ENCODE measurements around the gene NAIP.
"Not testable (repeated sequence)": the region's sequence is repeated elsewhere in the genome, so short reads cannot be mapped to it uniquely, and the experiment has no call there.

Gene NAIP, protein sequence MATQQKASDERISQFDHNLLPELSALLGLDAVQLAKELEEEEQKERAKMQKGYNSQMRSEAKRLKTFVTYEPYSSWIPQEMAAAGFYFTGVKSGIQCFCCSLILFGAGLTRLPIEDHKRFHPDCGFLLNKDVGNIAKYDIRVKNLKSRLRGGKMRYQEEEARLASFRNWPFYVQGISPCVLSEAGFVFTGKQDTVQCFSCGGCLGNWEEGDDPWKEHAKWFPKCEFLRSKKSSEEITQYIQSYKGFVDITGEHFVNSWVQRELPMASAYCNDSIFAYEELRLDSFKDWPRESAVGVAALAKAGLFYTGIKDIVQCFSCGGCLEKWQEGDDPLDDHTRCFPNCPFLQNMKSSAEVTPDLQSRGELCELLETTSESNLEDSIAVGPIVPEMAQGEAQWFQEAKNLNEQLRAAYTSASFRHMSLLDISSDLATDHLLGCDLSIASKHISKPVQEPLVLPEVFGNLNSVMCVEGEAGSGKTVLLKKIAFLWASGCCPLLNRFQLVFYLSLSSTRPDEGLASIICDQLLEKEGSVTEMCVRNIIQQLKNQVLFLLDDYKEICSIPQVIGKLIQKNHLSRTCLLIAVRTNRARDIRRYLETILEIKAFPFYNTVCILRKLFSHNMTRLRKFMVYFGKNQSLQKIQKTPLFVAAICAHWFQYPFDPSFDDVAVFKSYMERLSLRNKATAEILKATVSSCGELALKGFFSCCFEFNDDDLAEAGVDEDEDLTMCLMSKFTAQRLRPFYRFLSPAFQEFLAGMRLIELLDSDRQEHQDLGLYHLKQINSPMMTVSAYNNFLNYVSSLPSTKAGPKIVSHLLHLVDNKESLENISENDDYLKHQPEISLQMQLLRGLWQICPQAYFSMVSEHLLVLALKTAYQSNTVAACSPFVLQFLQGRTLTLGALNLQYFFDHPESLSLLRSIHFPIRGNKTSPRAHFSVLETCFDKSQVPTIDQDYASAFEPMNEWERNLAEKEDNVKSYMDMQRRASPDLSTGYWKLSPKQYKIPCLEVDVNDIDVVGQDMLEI (N-terminal part only)

GRCh38 chr5:71025289-71025953 lies at the start of gene NAIP:
NAIP (minus strand) TSS chr5:71025339; CDS start chr5:71012915, 12,424 bp downstream.
- DNase-seq = not testable (repeated sequence)

DNA sequence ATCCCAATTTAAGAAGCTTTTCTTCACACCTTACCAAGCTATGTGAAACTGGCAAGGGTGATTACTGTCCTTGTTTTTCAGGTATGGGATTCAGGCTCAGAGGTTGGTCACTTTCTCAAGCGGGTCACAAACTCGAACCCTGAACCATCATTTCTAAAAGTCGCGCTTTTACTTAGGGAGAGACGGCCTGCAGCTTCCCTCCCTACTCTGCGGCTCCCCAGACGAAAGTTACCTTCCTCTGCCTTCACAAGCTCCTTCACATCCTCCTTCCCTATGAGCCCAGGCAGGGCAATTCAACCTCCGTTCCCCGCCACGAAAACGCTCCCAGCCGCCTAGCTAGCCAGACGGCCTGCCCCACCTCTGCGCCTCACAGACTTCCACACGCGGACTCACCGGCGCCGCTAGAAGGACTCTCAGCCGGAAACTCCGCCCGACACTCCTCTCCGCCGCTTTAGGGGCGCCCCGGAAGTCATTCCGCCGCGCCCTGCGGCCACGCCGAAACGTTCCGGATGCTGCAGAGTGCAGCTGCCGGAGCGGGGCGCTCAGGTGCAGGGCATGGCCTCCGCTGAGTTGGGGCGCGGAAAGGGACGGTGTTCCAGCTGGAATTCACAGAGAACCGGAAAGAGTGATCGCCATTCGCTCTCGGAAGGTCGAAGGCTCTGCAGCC lies 42.3 kb upstream of the NAIP start, which contains the start of gene GTF2H2:
Gene GTF2H2 (minus strand): TSS at position 415 of the 667 bp plus-strand sequence. CDS start 4,913 bp downstream, outside the sequence.
- DNase-seq = not testable (repeated sequence)

GRCh38 chr5:71061322-71061721 lies 36.2 kb upstream of the NAIP start:
- not testable (repeated sequence) for DNase-seq

- DNase-seq = not testable (repeated sequence)
These were observed 34.3 kb upstream of the NAIP start for GRCh38 chr5:71059426-71059825.

DNA sequence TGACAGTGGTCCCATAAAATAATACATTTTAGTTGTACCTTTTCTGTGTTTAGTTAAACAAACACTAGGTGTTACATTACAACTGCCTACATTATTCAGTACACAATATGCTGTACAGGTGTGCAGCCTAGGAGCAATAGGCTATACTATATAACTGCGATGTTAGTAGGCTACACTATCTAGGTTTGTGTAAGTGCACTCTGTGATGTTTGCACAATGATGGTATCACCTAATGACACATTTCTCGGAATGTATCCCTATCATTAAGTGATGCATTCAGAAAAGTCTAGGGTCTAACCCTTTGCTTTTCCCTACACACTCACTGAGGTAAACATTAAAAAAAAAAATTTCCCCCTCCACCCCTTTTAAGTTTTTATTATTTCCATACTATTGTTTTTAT lies 19.7 kb upstream of the NAIP start:
- not testable (repeated sequence) for DNase-seq

DNA sequence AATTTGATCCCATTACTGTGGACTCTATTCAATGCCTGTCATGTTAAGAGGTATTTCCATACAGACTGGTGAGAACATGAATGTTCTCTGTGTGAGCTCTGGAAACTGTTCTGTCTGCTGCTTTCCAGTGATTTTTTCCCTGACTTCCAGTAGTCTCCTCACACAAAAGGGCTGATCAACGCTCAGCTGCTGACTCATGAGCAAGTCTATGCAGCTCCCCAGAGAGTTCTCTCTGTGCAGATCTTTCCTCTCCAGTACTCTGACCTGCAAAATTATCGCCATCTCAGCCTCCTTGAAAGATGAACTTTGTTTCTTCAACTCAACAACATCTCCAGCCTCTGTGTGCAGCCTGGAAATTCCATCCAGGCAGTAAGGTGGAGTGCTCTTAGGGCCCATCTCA lies 19.0 kb upstream of the NAIP start:
- DNase-seq = not testable (repeated sequence)

GRCh38 chr5:71031046-71031776 lies 6.1 kb upstream of the NAIP start:
- not testable (repeated sequence) for DNase-seq

DNA sequence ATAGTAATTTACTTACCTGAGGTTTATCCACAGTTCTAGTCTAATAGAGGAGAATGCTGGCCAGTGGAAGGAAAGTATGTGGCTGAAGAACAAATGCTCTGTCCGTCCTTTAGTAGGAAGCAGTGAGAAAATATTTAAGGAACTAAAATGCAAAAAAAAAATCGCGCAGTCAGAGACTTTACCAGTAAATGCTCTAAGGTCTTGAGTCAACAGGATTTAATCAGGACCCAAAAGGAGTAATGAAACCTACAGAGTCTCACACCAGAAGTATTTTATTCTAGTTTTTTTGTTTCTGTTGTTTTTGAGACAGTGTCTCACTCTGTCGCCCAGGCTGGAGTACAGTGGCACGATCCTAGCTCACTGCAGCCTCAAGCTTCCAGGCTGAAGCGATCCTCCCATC lies 4.5 kb downstream of the NAIP start:
- DNase-seq = not testable (repeated sequence)

DNA sequence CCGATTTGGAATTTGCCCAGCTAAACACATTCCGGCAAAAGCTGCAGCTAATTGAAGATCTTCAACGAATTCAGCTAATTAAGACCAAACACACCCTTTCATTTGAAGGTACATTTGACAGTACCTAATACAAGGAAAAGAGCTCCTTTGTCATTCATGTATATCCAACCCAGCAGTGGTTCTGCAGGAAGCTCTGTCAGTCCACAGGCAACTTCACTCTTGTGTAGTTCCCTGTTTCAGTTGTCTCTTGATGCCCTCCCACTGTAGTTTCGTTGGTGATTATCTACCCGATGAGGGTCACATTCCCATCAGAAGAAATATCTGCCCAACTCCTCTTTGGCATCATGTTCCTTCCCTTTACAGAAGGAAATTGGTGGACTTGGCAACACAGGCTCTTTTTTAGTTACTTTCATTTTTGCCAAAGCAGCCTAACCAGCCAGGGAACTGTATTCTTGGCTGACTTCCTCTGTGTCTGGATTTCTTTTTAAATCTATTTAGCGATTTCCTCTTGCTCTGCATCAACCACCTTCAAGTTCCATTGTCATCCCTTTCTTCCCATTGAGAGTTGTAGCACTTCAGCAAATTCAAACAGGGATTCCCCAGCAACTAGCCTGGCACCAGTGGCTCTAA lies 6.6 kb downstream of the NAIP start:
- DNase-seq = not testable (repeated sequence)

- DNase-seq = no peak
These were observed 11.0 kb downstream of the NAIP start for GRCh38 chr5:71014176-71014575.

DNA sequence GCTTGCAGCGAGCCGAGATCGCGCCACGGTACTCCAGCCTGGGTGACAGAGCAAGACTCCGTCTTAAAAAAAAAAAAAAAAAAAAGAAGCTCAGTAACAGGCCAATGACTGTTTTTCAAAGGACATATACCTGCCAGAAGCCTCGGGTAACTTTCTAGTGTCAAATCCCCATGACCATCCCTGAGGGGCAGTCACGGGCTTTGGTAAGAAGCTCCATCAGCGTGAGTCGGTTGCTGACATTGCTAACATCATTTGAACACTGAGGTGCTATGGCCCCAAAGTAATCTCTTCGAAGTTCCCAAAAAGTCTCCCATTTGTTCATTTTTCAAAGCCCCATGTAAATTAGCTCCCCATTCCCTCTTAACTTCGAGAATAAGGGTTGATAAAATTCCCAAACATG lies 11.6 kb downstream of the NAIP start:
- no peak for DNase-seq

- DNase-seq = no peak
These were observed 13.8 kb downstream of the NAIP start for GRCh38 chr5:71011194-71011792.

- DNase-seq = not testable (repeated sequence)
These were observed 18.2 kb downstream of the NAIP start for GRCh38 chr5:71006983-71007382.

DNA sequence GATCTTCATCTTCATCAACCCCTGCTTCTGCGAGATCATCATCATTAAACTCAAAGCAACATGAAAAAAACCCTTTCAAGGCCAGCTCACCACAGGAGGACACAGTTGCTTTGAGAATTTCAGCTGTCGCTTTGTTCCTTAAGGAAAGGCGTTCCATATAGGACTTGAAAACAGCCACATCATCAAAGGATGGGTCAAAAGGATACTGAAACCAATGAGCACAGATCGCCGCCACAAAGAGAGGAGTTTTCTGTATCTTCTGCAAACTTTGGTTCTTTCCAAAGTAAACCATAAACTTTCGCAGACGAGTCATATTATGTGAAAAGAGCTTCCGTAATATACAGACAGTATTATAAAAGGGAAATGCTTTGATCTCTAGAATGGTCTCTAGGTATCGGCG lies 40.3 kb downstream of the NAIP start:
- DNase-seq = not testable (repeated sequence)

GRCh38 chr5:70967220-70967619 lies 57.9 kb downstream of the NAIP start:
- not testable (repeated sequence) for DNase-seq

GRCh38 chr5:70964531-70964930 lies 60.6 kb downstream of the NAIP start:
- not testable (repeated sequence) for DNase-seq

DNA sequence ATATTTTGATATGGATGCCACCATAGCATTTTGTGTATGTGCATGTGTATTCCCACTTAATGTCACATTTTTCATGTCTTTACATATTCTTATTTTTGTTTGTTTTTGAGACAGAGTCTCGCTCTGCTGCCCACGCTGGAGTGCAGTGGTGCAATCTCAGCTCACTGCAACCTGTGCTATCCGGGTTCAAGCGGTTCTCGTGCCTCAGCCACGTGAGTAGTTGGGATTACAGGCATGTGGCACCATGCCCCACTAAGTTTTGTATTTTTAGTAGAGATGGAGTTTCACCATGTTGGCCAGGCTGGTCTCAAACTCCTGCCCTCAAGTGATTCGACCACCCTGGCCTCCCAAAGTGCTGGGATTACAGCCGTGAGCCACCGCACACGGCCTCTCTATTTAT lies 72.1 kb downstream of the NAIP start:
- DNase-seq = not testable (repeated sequence)

DNA sequence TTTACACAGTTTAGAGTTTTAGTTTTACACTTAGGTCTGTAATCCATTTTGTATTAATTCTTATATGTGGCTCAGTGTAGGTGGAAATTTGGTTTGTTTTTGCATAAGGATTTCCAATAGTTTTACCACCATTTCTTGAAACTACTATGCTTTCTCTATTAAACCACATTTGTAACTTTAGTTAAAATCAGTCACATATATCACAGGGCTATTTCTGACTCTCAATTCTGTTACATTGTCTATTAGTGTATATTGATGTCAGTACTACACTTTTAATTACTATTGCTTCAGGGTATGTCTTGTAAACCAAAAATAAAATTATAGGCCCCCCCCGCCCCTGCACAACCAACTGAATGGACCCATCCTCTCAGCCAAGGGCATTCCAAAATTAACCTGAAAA lies 92.6 kb downstream of the NAIP start:
- not testable (repeated sequence) for DNase-seq

- DNase-seq = not testable (repeated sequence)
These were observed 93.3 kb downstream of the NAIP start for GRCh38 chr5:70931709-70932368.

- DNase-seq = not testable (repeated sequence)
These were observed 100.0 kb downstream of the NAIP start for GRCh38 chr5:70925211-70925562.
